Endodermal cell (in vitro differentiated cells): ENCODE measurements around the gene CCDC92B. TPM values are rescaled to one million over a fixed set of nuclear protein-coding genes. Genes with fewer than 3 reads are reported as not detected.

ENCODE experiments used
- DNase-seq: peaks from one replicate; pipeline ENCODE4 v3.0.0-alpha.2; 2017
- H3K27ac ChIP-seq: 2 replicates; pipeline ENCODE4 v1.5.1; 2013; ENCODE audit warnings: mild to moderate bottlenecking, low read depth, low read length, moderate library complexity
- H3K27me3 ChIP-seq: 2 replicates; pipeline ENCODE4 v1.6.1; 2013; ENCODE audit warnings: mild to moderate bottlenecking, low read length, moderate library complexity; ENCODE audit not compliant: insufficient read depth, control insufficient read depth, poor library complexity, severe bottlenecking
- H3K36me3 ChIP-seq: 2 replicates; pipeline ENCODE4 v1.7.0; 2013; ENCODE audit warnings: mild to moderate bottlenecking, low read length, moderate library complexity; ENCODE audit not compliant: control insufficient read depth, insufficient read depth
- H3K4me1 ChIP-seq: one replicate; pipeline ENCODE4 v1.7.0; 2013; ENCODE audit warnings: low read length; ENCODE audit not compliant: control insufficient read depth, insufficient read depth
- H3K4me3 ChIP-seq: 2 replicates; pipeline ENCODE4 v1.5.1; 2013; ENCODE audit warnings: mild to moderate bottlenecking, low read length, moderate library complexity
- H3K9ac ChIP-seq: 2 replicates; pipeline ENCODE4 v1.6.1; 2013; ENCODE audit warnings: mild to moderate bottlenecking, low read length, moderate library complexity; ENCODE audit not compliant: poor library complexity, severe bottlenecking; ENCODE audit errors: extremely low read depth
- H3K9me3 ChIP-seq: 2 replicates; pipeline ENCODE4 v1.6.1; 2013; ENCODE audit warnings: mild to moderate bottlenecking, low read length, moderate library complexity; ENCODE audit not compliant: control insufficient read depth
- H3K27ac Mint-ChIP-seq: 2 replicates; pipeline ENCODE4 v1.8.0; 2020; ENCODE audit warnings: mixed read lengths
- H3K27me3 Mint-ChIP-seq: 2 replicates; pipeline ENCODE4 v1.8.0; 2021; ENCODE audit warnings: mild to moderate bottlenecking, mixed read lengths; ENCODE audit not compliant: insufficient read depth
- H3K36me3 Mint-ChIP-seq: 2 replicates; pipeline ENCODE4 v1.8.0; 2020; ENCODE audit warnings: low read depth, mixed read lengths
- H3K4me1 Mint-ChIP-seq: 2 replicates; pipeline ENCODE4 v1.8.0; 2020; ENCODE audit warnings: mixed read lengths
- H3K4me3 Mint-ChIP-seq: 2 replicates; pipeline ENCODE4 v1.8.0; 2020; ENCODE audit warnings: mild to moderate bottlenecking, moderate library complexity, mixed read lengths
- H3K9me3 Mint-ChIP-seq: 2 replicates; pipeline ENCODE4 v1.8.0; 2020; ENCODE audit warnings: mild to moderate bottlenecking, mixed read lengths
- WGBS, 2 experiments: methylation state at CpG; one replicate each; pipeline versions ENCODE4 v1.1.5 to v1.1.7; 2013; ENCODE audit warnings: missing lambda C conversion rate in 2 of 2, mixed read lengths in 1 of 2; ENCODE audit not compliant: insufficient coverage in 1 of 2, insufficient read length in 1 of 2; 5-methylcytosine and 5-hydroxymethylcytosine counted together
- total RNA-seq, 2 donors: library from RNA; stranded (reverse); fragmentation: NEBNext Ultra II Directional in 1 of 2; extraction: Animal tissue kit (Norgen Biotek cat#: 25700) in 1 of 2; gene quantifications; 2 replicates in 1 of 2; 3 replicates in 1 of 2; pipeline ENCODE4 v1.2.1, GENCODE V29; 2021
- TF ChIP-seq, protein P1 (sequence below): fragments of 200-600 bp; sonication (generic); conservative IDR thresholded peaks from 2 replicates; pipeline ENCODE4 v1.5.0; 2021; ENCODE audit warnings: antibody characterized with exemption, mild to moderate bottlenecking

Gene CCDC92B
- total RNA-seq, 2 donors from 2014 or later, result 4.3 to 5.8 TPM

DNA sequence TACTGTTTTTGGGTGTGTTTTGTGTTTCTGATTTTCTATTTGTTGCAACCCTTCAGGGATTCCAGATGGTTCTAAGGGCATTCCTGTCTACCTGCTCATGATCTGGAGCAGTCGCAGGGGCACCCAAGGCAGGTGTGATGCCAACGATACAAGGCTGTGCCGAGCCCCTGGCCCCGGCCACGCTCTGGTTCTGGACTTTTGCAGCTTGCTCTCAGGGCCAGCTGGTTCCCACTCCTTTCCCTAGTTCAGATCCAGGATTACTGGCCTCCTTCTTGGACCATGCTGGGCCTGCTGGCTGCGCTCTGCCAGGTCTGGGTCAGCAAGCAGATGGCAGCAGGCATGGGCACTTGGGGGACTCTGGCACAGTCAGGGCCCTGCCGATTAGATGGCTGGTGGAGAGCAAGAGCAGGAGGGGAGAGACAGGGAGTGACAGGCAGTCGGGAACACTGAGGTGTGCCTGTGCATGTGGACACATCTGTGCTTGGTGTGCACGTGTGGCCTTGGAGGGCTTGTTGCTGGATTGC is 31.5 kb upstream of the CCDC92B start:
- no peak for DNase-seq
- Mint-ChIP-seq H3K4me1 (peaks cover 4% of the 10 kb centered on the region), H3K27ac (no peak overlapping the region), H3K4me3 (no peak overlapping the region), H3K9me3 (no peaks in the 10 kb centered on the region), H3K27me3 (peaks cover 12% of the 10 kb centered on the region), H3K36me3 (no peaks in the 10 kb centered on the region)
- no peaks in the 10 kb centered on the region for H3K27me3 ChIP-seq
- no peak overlapping the region for H3K9ac ChIP-seq
- H3K4me1 ChIP-seq, result peaks cover 3% of the 10 kb centered on the region
- 92 to 97% methylated on average over 6 to 9 of the region's 9 CpGs for WGBS, 2 experiments
- TF ChIP-seq, protein P1, sequence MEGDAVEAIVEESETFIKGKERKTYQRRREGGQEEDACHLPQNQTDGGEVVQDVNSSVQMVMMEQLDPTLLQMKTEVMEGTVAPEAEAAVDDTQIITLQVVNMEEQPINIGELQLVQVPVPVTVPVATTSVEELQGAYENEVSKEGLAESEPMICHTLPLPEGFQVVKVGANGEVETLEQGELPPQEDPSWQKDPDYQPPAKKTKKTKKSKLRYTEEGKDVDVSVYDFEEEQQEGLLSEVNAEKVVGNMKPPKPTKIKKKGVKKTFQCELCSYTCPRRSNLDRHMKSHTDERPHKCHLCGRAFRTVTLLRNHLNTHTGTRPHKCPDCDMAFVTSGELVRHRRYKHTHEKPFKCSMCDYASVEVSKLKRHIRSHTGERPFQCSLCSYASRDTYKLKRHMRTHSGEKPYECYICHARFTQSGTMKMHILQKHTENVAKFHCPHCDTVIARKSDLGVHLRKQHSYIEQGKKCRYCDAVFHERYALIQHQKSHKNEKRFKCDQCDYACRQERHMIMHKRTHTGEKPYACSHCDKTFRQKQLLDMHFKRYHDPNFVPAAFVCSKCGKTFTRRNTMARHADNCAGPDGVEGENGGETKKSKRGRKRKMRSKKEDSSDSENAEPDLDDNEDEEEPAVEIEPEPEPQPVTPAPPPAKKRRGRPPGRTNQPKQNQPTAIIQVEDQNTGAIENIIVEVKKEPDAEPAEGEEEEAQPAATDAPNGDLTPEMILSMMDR, result no peak
- no peaks in the 10 kb centered on the region for H3K36me3 ChIP-seq
- no peaks in the 10 kb centered on the region for H3K9me3 ChIP-seq
- H3K4me3 ChIP-seq, result no peak overlapping the region
- H3K27ac ChIP-seq, result no peak overlapping the region

DNA sequence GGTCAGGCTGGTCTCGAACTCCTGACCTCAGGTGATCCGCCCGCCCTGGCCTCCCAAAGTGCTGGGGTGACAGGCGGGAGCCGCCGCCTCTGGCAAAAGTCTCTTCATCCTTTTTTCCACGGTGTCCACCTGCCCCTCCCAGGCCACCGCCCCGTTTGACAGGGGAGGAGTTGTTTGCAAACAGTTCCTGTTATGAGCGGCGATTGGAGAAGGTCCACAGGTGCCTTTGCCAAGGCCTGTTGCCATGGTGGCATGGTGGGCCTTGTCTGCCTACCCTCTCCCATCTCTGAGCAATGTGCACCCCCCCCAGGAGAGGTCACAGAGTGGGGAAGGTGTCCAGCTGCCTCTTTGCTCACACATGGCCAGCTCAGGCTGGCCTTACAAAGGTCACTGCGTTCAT is 30.8 kb upstream of the CCDC92B start:
- Histone ChIP-seq H3K36me3 (no peaks in the 10 kb centered on the region), H3K27me3 (no peaks in the 10 kb centered on the region), H3K4me1 (peaks cover 3% of the 10 kb centered on the region), H3K9ac (no peak overlapping the region), H3K27ac (no peak overlapping the region), H3K9me3 (no peaks in the 10 kb centered on the region), H3K4me3 (no peak overlapping the region)
- no peak for DNase-seq
- Mint-ChIP-seq H3K9me3 (no peaks in the 10 kb centered on the region), H3K27ac (no peak overlapping the region), H3K4me3 (no peak overlapping the region), H3K4me1 (peaks cover 4% of the 10 kb centered on the region), H3K36me3 (no peaks in the 10 kb centered on the region), H3K27me3 (peaks cover 19% of the 10 kb centered on the region)
- TF ChIP-seq, protein P1, result no peak
- 88 to 94% methylated on average over 7 to 12 of the region's 12 CpGs for WGBS, 2 experiments

GRCh38 chr17:2779545-2779944 is 30.1 kb upstream of the CCDC92B start:
- 90 to 91% methylated on average over 4 to 7 of the region's 7 CpGs for WGBS, 2 experiments
- H3K36me3 Mint-ChIP-seq, result no peaks in the 10 kb centered on the region
- H3K27me3 Mint-ChIP-seq, result peaks cover 26% of the 10 kb centered on the region
- no peak overlapping the region for H3K4me3 Mint-ChIP-seq
- Histone ChIP-seq H3K4me3 (no peak overlapping the region), H3K9me3 (no peaks in the 10 kb centered on the region), H3K4me1 (no peaks in the 10 kb centered on the region), H3K36me3 (no peaks in the 10 kb centered on the region), H3K27me3 (no peaks in the 10 kb centered on the region), H3K9ac (no peak overlapping the region), H3K27ac (no peak overlapping the region)
- H3K27ac Mint-ChIP-seq, result no peak overlapping the region
- DNase-seq, result no peak
- TF ChIP-seq, protein P1, result no peak
- H3K9me3 Mint-ChIP-seq, result no peaks in the 10 kb centered on the region
- peaks cover 4% of the 10 kb centered on the region for H3K4me1 Mint-ChIP-seq
